MCF 10A (cell line): Measurements from ENCODE around the gene PPFIA4. TPM values are rescaled to one million over a fixed set of nuclear protein-coding genes. Genes with fewer than 3 reads are reported as not detected.

ENCODE experiments used
- BruUV-seq: library from RNA; stranded (reverse); fragments of 400-500 nt; replicated peaks from 2 replicates; lab custom pipeline; 2021; lab: Mats Ljungman, UMichigan
- CTCF ChIA-PET: fragments of 300-600 bp; sonication (Branson Sonifier 250); formaldehyde crosslinking; extraction: SDS; loops from one replicate; lab custom pipeline; 2021; ENCODE audit warnings: antibody characterized with exemption, inconsistent platforms; lab: Yijun Ruan, JAX
- POLR2A ChIA-PET: fragments of 300-600, 350-650 bp; sonication (Branson Sonifier 250); formaldehyde crosslinking; extraction: SDS; loops from one replicate; lab custom pipeline; 2020; ENCODE audit warnings: antibody characterized with exemption, inconsistent platforms; lab: Yijun Ruan, JAX
- DNase-seq: peaks from one replicate; pipeline ENCODE4 v3.0.0-alpha.2; 2018; ENCODE audit not compliant: unreplicated experiment
- H3K27ac Mint-ChIP-seq: one replicate; pipeline ENCODE4 v1.8.0; 2022; ENCODE audit warnings: mild to moderate bottlenecking, low read depth, mixed read lengths; ENCODE audit not compliant: unreplicated experiment
- H3K27me3 Mint-ChIP-seq: one replicate; pipeline ENCODE4 v1.8.0; 2022; ENCODE audit warnings: mixed read lengths; ENCODE audit not compliant: insufficient read depth, unreplicated experiment
- H3K36me3 Mint-ChIP-seq: one replicate; pipeline ENCODE4 v1.8.0; 2022; ENCODE audit warnings: mild to moderate bottlenecking, moderate library complexity, mixed read lengths; ENCODE audit not compliant: insufficient read depth, unreplicated experiment
- H3K4me1 Mint-ChIP-seq: one replicate; pipeline ENCODE4 v1.8.0; 2022; ENCODE audit warnings: mixed read lengths; ENCODE audit not compliant: insufficient read depth, unreplicated experiment
- H3K4me3 Mint-ChIP-seq: one replicate; pipeline ENCODE4 v1.8.0; 2022; ENCODE audit warnings: mild to moderate bottlenecking, moderate library complexity, mixed read lengths; ENCODE audit not compliant: unreplicated experiment
- H3K9me3 Mint-ChIP-seq: one replicate; pipeline ENCODE4 v1.8.0; 2022; ENCODE audit warnings: mixed read lengths; ENCODE audit not compliant: unreplicated experiment
- intact Hi-C: fragments of 100-400 bp; cut with micrococcal nuclease; formaldehyde crosslinking; loops from 2 replicates; pipeline ENCODE4 v1.14.1; 2022
- total RNA-seq: library from RNA; stranded (reverse); gene quantifications from 2 replicates; pipeline ENCODE4 v1.2.3, GENCODE V29; 2022
- TF ChIP-seq, protein P1 (sequence below): fragments of 200-600 bp; IDR thresholded peaks from one replicate; pipeline ENCODE4 v1.8.0; 2022; ENCODE audit warnings: antibody characterized with exemption, mild to moderate bottlenecking; ENCODE audit not compliant: unreplicated experiment

Gene PPFIA4
- total RNA-seq, 1 experiment from 2014 or later: 0.16 TPM

DNA sequence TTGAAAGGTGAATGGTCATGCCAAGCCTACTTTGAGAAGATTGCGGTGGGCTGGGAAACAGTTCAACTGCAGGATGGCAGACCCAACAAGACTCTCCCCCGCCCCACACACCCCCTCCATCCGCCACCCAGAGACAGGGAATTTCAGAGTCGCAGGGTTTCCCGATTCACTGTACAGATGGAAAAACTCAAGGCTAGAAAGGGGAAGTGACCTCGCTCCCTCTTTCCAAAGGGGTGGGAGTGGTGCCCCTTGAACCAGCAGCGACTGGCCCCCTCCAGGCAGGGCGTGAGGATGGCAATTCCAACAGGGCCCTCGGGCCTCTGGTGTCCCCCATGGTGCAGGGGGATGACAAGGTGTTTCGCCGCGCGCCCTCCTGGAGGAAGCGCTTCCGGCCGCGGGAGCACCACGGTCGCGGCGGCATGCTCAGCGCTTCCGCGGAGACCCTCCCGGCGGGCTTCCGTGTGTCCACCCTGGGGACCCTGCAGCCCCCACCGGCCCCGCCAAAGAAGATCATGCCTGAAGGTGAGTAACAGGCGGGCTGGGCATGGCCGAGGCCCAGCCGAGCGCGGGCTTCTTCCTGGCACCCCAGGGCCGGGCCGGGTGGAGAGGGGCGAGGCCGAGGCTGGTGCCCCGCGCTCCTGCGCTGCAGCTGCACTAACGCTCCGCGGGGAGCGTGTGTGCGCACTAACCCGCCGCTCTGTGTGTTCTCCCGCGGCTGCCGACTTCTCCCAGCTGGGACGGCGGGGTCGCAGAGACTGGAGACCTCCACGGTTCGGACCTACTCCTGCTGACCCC, 49.1 kb downstream of the PPFIA4 start:
- H3K4me3 Mint-ChIP-seq: no peak overlapping the region
- no TSS peak for BruUV-seq
- DNase-seq: no peak
- peaks cover 12% of the 10 kb centered on the region for H3K4me1 Mint-ChIP-seq
- intact Hi-C loops: no loop called here
- TF ChIP-seq, protein P1, sequence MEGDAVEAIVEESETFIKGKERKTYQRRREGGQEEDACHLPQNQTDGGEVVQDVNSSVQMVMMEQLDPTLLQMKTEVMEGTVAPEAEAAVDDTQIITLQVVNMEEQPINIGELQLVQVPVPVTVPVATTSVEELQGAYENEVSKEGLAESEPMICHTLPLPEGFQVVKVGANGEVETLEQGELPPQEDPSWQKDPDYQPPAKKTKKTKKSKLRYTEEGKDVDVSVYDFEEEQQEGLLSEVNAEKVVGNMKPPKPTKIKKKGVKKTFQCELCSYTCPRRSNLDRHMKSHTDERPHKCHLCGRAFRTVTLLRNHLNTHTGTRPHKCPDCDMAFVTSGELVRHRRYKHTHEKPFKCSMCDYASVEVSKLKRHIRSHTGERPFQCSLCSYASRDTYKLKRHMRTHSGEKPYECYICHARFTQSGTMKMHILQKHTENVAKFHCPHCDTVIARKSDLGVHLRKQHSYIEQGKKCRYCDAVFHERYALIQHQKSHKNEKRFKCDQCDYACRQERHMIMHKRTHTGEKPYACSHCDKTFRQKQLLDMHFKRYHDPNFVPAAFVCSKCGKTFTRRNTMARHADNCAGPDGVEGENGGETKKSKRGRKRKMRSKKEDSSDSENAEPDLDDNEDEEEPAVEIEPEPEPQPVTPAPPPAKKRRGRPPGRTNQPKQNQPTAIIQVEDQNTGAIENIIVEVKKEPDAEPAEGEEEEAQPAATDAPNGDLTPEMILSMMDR: no peak
- CTCF ChIA-PET: interaction anchor here (0.5 kb wide), 1 partner anchor 197 kb away, joined by 3 read pairs; no protein-coding TSS in a partner anchor
- H3K9me3 Mint-ChIP-seq: no peaks in the 10 kb centered on the region
- POLR2A ChIA-PET: interaction anchor here (1.0 kb wide), 1 partner anchor 80 kb away, joined by 3 read pairs; no protein-coding TSS in a partner anchor
- H3K27me3 Mint-ChIP-seq: peaks cover 37% of the 10 kb centered on the region
- H3K36me3 Mint-ChIP-seq: peaks cover 5% of the 10 kb centered on the region
- H3K27ac Mint-ChIP-seq: no peak overlapping the region

DNA sequence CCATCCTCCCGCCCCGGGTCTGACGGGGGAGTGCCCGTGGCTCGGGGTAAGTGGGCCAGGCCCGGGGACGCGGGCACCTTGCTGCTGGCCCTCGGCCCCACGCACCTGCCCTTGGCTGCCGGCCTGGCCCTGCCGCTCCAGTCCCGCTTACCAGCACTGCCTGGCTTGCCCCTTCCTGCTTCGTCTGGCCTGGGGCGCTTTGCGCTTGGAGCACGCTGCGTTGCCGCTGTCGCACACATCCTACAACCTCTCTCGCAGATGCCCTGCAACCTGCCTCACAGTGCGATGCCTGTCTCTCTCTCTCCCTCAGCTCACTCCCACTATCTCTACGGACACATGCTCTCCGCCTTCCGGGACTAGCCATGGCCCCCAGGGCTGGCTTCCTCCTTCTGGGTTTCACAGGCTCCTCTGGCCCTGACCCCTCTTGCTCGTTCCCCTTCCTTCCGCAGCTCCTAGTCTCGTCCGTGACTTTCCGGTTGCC, 49.8 kb downstream of the PPFIA4 start:
- CTCF ChIA-PET: interaction anchor here (0.5 to 1.2 kb wide), 4 partner anchors 43 to 196 kb away, joined by 3 to 4 read pairs (median 4); no protein-coding TSS in a partner anchor
- no peak overlapping the region for H3K4me3 Mint-ChIP-seq

DNA sequence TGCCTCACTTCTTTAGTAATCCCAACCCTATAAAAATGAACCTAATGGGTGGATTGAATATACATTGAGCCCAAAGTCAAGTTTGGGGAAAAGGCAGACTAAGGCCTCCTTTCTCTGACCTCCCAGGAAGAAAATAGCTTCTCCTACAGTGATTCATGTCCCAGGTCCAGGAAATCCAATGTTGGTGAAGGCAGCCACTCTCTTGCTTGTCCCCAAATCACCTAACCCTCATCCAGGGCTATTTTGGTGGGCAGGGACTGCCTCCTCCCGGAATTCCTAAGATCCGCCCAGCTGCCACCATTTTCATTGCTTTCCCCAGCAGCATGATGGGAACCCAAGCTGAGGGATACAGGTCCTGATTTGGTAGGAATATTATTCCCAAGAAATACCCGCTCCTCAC, 51.1 kb downstream of the PPFIA4 start:
- TF ChIP-seq, protein P1: no peak
- POLR2A ChIA-PET: interaction anchor here (1.1 kb wide), 1 partner anchor 22 kb away, joined by 3 read pairs; no protein-coding TSS in a partner anchor
- Mint-ChIP-seq H3K4me1 (peaks cover 7% of the 10 kb centered on the region), H3K4me3 (no peak overlapping the region), H3K27ac (no peak overlapping the region), H3K27me3 (peaks cover 52% of the 10 kb centered on the region), H3K9me3 (no peaks in the 10 kb centered on the region), H3K36me3 (peaks cover 5% of the 10 kb centered on the region)
- no TSS peak for BruUV-seq
- intact Hi-C loops: no loop called here
- CTCF ChIA-PET: interaction anchor here (0.7 to 1.8 kb wide), 9 partner anchors 10 to 195 kb away, joined by 3 to 6 read pairs (median 3); no protein-coding TSS in a partner anchor
- no peak for DNase-seq

More for the DNA sequence above, 49.8 kb downstream of the PPFIA4 start:
- H3K27me3 Mint-ChIP-seq: peaks cover 43% of the 10 kb centered on the region
- DNase-seq: no peak
- no peak overlapping the region for H3K27ac Mint-ChIP-seq
- H3K36me3 Mint-ChIP-seq: peaks cover 5% of the 10 kb centered on the region
- BruUV-seq: no TSS peak
- H3K9me3 Mint-ChIP-seq: no peaks in the 10 kb centered on the region
- intact Hi-C loops: no loop called here
- H3K4me1 Mint-ChIP-seq: peaks cover 12% of the 10 kb centered on the region
- POLR2A ChIA-PET: interaction anchor here (1.0 kb wide), 1 partner anchor 79 kb away, joined by 3 read pairs; no protein-coding TSS in a partner anchor
- TF ChIP-seq, protein P1: no peak

DNA sequence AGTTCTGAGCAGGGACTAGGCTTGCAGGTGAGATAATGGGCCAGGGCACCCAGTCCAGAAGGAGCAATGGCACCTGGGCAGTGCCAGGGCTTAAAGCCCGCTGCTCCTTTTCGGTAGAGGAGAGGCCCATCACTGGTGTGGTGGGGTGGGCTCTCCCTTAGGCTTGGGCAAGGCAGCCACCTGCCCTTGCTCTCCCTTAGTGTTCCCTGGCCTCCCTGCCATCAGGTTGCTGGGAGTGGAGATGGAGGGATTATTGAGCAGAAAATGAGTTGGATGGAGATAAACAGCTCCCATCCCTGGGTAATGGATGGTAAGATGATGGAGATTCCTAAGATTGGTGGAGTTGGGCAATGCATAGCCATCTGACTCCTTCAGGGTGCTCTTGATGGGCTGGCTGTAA, 51.7 kb downstream of the PPFIA4 start:
- intact Hi-C loops: loop anchor here (2.0 kb wide), 1 partner anchor 33 kb away; no protein-coding TSS in a partner anchor
- TF ChIP-seq, protein P1: no peak
- ChIA-PET POLR2A (interaction anchor here (0.6 to 1.1 kb wide), 2 partner anchors 21 to 22 kb away, joined by 3 read pairs; no protein-coding TSS in a partner anchor), CTCF (interaction anchor here (1.1 to 1.8 kb wide), 5 partner anchors 9 to 194 kb away, joined by 3 to 6 read pairs (median 3); no protein-coding TSS in a partner anchor)
- Mint-ChIP-seq H3K27me3 (peaks cover 49% of the 10 kb centered on the region), H3K27ac (no peak overlapping the region), H3K9me3 (no peaks in the 10 kb centered on the region), H3K4me3 (no peak overlapping the region), H3K4me1 (peaks cover under 1% of the 10 kb centered on the region), H3K36me3 (peaks cover 5% of the 10 kb centered on the region)
- DNase-seq: no peak
- BruUV-seq: no TSS peak
